Measurements from ENCODE around the gene EIF2B2.

Gene EIF2B2

DNA sequence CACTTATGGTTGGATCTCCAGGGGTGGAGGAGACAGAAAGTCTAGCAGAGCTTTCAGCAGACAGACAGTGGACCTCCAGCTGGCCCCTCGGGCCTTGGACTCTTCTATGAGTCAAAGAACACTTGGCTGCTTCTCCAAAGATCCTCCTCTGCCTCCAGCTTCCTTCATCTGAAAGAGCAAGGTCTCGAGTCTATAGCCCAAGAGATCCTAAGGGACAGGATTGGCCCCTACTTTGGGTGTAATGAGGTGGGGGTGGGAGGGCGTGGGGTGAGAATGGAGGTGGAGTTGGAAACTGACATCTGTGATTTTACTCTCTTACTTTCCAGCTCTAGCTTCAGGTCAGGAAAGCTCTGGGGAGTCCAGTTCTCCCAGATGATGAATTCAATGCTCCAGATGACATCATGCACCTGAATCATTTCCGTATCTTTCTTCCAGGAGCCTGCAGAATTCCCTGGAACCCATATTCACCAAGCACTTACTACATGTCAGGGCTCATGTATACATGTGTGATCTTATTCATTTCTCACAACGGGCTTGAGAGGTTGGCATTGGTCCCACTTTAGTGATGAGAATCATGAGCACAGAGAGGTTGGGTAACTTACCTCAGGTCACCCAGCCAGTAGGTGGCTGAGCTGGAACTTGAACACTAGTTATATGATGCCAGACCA, 37.1 kb upstream of the EIF2B2 start:
- H3K27ac Mint-ChIP-seq: peak overlapping the region; percentile 3 to 45 (median 37)
- no peak overlapping the region for H3K4me3 Mint-ChIP-seq
- H3K27me3 Mint-ChIP-seq (ENCODE audit: low read depth): peaks cover 6% of the 10 kb centered on the region
- no peaks in the 10 kb centered on the region for H3K9me3 Mint-ChIP-seq
- peaks cover 34% of the 10 kb centered on the region for H3K4me1 Mint-ChIP-seq
- peaks cover 4% of the 10 kb centered on the region for H3K36me3 Mint-ChIP-seq (ENCODE audit: low read depth)
- no peak for TF ChIP-seq CTCF (IDR thresholded peaks at IDR 0.05; ENCODE audit: unreplicated experiment in 3 of 3)

DNA sequence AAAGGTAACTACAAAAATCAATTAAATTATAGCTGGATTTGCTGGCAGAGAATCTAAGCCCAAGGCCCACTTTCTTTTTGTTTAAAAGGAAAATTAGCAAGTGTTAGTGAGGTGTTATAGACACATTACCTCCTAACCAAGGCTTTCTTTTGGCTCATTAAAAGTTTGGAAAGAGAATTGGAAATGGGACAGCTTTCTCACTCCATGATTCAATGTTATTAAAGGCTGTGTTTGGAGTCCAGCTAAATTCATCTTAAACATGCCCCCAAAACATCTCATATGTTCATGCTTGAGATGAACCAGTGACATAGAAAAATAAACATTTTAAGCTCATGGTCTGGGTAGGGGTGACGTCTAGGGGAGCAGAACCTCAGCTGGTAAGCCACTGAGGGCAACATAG, 33.9 kb upstream of the EIF2B2 start:
- H3K4me3 Mint-ChIP-seq: no peak overlapping the region
- no peak for TF ChIP-seq CTCF (IDR thresholded peaks at IDR 0.05; ENCODE audit: unreplicated experiment in 3 of 3)
- H3K4me1 Mint-ChIP-seq: peaks cover 13% of the 10 kb centered on the region
- H3K27ac Mint-ChIP-seq: peak overlapping the region in 1 of 3 experiments; percentile 45
- peaks cover 4% of the 10 kb centered on the region for H3K36me3 Mint-ChIP-seq (ENCODE audit: low read depth)
- H3K27me3 Mint-ChIP-seq (ENCODE audit: low read depth): no peaks in the 10 kb centered on the region
- no peaks in the 10 kb centered on the region for H3K9me3 Mint-ChIP-seq

DNA sequence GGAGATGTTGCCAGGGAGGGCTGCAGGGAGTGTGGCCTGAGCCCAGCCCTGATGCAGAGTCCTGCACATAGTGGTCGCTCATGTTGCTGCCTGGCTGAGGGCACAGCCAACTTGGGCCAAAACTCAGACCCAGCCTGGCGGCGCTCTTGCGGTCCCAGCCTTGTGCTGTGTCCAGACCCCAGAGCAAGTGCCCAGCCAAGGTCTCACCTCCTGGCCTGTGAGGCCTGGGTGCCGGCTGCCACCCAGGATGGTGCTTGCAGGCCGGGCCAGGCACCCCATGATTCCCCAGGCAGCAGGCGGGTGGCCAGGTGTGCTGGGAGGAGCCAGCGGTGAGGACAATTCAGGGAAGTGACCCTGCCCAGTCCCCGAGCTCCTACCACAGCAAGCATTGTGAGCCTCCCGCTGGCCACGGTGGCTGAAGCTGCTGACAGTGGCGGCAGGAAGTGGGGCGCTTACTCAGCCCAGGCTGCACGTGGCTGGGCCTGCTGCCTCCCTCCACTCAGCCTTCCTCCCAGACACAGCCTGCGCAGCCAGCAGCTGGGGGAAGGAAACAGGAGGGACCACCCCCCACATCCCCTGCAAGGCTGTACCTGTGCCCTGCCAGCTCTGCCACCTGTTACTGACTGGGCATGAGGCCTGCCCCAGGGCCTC, 29.6 kb upstream of the EIF2B2 start:
- TF ChIP-seq CTCF (IDR thresholded peaks at IDR 0.05; ENCODE audit: unreplicated experiment in 3 of 3): no peak
- H3K4me3 Mint-ChIP-seq: no peak overlapping the region
- no peaks in the 10 kb centered on the region for H3K27me3 Mint-ChIP-seq (ENCODE audit: low read depth)
- H3K27ac Mint-ChIP-seq: no peak overlapping the region
- no peaks in the 10 kb centered on the region for H3K36me3 Mint-ChIP-seq (ENCODE audit: low read depth)
- H3K9me3 Mint-ChIP-seq: no peaks in the 10 kb centered on the region
- peaks cover 38% of the 10 kb centered on the region for H3K4me1 Mint-ChIP-seq

DNA sequence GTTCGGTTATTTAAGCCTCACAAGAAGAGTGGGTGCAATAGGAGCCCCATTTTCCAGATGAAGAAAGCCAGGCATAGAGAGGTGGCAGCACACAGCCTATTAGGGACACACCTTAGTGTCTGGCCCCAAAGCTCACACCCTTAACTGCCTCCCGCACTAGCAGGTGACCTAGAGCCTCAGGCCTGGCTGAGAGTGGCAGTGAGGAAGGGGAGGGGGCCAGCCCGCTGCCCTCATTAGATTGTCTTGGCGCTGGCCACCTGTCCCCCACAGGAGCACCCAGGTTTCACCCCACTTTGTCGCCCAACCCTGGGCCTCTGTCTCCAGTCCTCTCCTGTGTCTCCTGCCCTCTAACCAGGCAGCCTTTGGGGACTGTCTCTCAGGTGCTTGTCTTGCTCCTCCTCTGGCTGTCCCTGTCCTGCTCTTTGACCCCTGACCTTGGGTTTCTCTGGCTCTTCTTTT, 28.8 kb upstream of the EIF2B2 start:
- Mint-ChIP-seq H3K9me3 (no peaks in the 10 kb centered on the region), H3K4me3 (no peak overlapping the region), H3K27ac (peak overlapping the region; percentile 15 to 77 (median 77)), H3K27me3 (ENCODE audit: low read depth) (peaks cover 2% of the 10 kb centered on the region), H3K36me3 (ENCODE audit: low read depth) (no peaks in the 10 kb centered on the region), H3K4me1 (peaks cover 45% of the 10 kb centered on the region)
- TF ChIP-seq CTCF (IDR thresholded peaks at IDR 0.05; ENCODE audit: unreplicated experiment in 3 of 3): no peak

- Mint-ChIP-seq H3K4me1 (peaks cover 51% of the 10 kb centered on the region), H3K4me3 (no peak overlapping the region), H3K27ac (peak overlapping the region; percentile 15 to 77 (median 77)), H3K27me3 (ENCODE audit: low read depth) (peaks cover 4% of the 10 kb centered on the region), H3K9me3 (no peaks in the 10 kb centered on the region), H3K36me3 (ENCODE audit: low read depth) (no peaks in the 10 kb centered on the region)
- no peak for TF ChIP-seq CTCF (IDR thresholded peaks at IDR 0.05; ENCODE audit: unreplicated experiment in 3 of 3)
Measured at GRCh38 chr14:74974364-74975058, 28.2 kb upstream of the EIF2B2 start.
